Breast epithelium (tissue), 3 donors: Measurements from ENCODE around the gene PTPRN2.

Source experiments
- CTCF ChIP-seq, 3 donors: fragments of 450-650 bp; IDR thresholded peaks; one replicate each; pipeline ENCODE4 v1.5.1; 2016 to 2017; ENCODE audit warnings: antibody characterized with exemption in 3 of 3, mild to moderate bottlenecking in 3 of 3, moderate library complexity in 3 of 3
- POLR2A ChIP-seq: fragments of 450-650 bp; IDR thresholded peaks from one replicate; pipeline ENCODE4 v1.6.1; 2016; ENCODE audit warnings: antibody characterized with exemption, mild to moderate bottlenecking, moderate library complexity
- POLR2AphosphoS5 ChIP-seq, 3 donors: sonication (generic); formaldehyde crosslinking; IDR thresholded peaks; one replicate each; pipeline ENCODE4 v1.6.1; 2017; ENCODE audit warnings: antibody characterized with exemption in 3 of 3

- TF ChIP-seq CTCF (IDR thresholded peaks at IDR 0.05), result no peak
- no peak for TF ChIP-seq POLR2AphosphoS5 (IDR thresholded peaks at IDR 0.05)
- no peak for TF ChIP-seq POLR2A
Observed at GRCh38 chr7:157837561-157837960, 750.1 kb downstream of the PTPRN2 start.
